HPDE6-E6E7 (cell line): ENCODE data around the gene FASTKD3.

ENCODE experiments used
- DNase-seq: peaks from one replicate; pipeline ENCODE4 v3.0.0; 2011; ENCODE audit warnings: missing footprints; ENCODE audit errors: extremely low spot score

FASTKD3 gene

GRCh38 chr5:7849681-7850394, 19.0 kb downstream of the FASTKD3 start:
- no peak for DNase-seq

GRCh38 chr5:7848296-7848695, 20.5 kb downstream of the FASTKD3 start:
- DNase-seq: no peak

GRCh38 chr5:7846327-7846726, 22.5 kb downstream of the FASTKD3 start:
- DNase-seq: no peak

GRCh38 chr5:7845557-7845956, 23.3 kb downstream of the FASTKD3 start:
- no peak for DNase-seq

- no peak for DNase-seq
Measured at GRCh38 chr5:7844901-7845300, 23.9 kb downstream of the FASTKD3 start.

GRCh38 chr5:7842531-7842930, 26.3 kb downstream of the FASTKD3 start:
- DNase-seq: no peak

GRCh38 chr5:7837403-7837802, 31.4 kb downstream of the FASTKD3 start:
- no peak for DNase-seq

- DNase-seq: no peak
Measured at GRCh38 chr5:7834982-7835381, 33.8 kb downstream of the FASTKD3 start.

- DNase-seq: no peak
Measured at GRCh38 chr5:7828269-7828668, 40.6 kb downstream of the FASTKD3 start.

- DNase-seq: no peak
Measured at GRCh38 chr5:7827610-7828009, 41.2 kb downstream of the FASTKD3 start.

GRCh38 chr5:7825630-7826029, 43.2 kb downstream of the FASTKD3 start:
- DNase-seq: no peak

- no peak for DNase-seq
Measured at GRCh38 chr5:7824995-7825394, 43.8 kb downstream of the FASTKD3 start.

- no peak for DNase-seq
Measured at GRCh38 chr5:7823594-7823993, 45.2 kb downstream of the FASTKD3 start.

- no peak for DNase-seq
Measured at GRCh38 chr5:7822449-7822848, 46.4 kb downstream of the FASTKD3 start.

GRCh38 chr5:7816535-7816901, 52.3 kb downstream of the FASTKD3 start:
- DNase-seq: no peak

- peak; percentile 47 for DNase-seq
Measured at GRCh38 chr5:7815892-7816534, 52.8 kb downstream of the FASTKD3 start.

GRCh38 chr5:7814816-7815215, 54.0 kb downstream of the FASTKD3 start:
- no peak for DNase-seq

- DNase-seq: no peak
Measured at GRCh38 chr5:7813576-7813975, 55.3 kb downstream of the FASTKD3 start.

- DNase-seq: no peak
Measured at GRCh38 chr5:7813007-7813406, 55.8 kb downstream of the FASTKD3 start.

- no peak for DNase-seq
Measured at GRCh38 chr5:7811715-7812114, 57.1 kb downstream of the FASTKD3 start.
